OCI-LY1 (cell line): Measurements from ENCODE around the gene AASS.

Experiments used
- EZH2 ChIP-seq: fragments of 200-600 bp; sonication (generic), shearing (Covaris generic); IDR thresholded peaks from 2 replicates; pipeline ENCODE4 v1.8.0; 2017; ENCODE audit warnings: borderline replicate concordance, mixed run types, mild to moderate bottlenecking, antibody characterized with exemption, low read length, moderate library complexity, mixed read lengths
- TF ChIP-seq, protein P1 (sequence below): fragments of 200-600 bp; sonication (generic), shearing (Covaris generic); IDR thresholded peaks from 2 replicates; pipeline ENCODE4 v1.5.1; 2017; ENCODE audit warnings: mild to moderate bottlenecking, antibody characterized with exemption, low read length, moderate library complexity, mixed read lengths

DNA sequence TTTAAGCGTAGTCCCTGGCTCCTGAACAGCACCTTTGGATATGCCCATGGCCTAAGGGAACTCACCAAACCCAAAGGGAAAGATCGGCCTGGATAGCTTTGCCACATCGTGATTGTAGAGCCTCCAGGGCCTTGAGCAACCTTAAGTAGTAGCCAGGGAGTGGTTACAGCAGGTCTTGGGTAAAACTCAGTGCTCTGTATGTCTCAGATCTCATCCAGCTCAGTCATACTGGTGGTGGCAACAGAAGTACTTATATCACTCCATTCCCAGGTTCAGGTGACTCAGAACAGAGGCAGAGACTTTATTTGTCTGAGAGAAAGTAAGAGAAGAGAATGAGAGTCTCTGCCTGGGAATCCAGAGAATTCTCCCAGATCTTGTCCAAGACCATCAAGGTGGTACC lies 39.1 kb upstream of the AASS start:
- TF ChIP-seq, protein P1, sequence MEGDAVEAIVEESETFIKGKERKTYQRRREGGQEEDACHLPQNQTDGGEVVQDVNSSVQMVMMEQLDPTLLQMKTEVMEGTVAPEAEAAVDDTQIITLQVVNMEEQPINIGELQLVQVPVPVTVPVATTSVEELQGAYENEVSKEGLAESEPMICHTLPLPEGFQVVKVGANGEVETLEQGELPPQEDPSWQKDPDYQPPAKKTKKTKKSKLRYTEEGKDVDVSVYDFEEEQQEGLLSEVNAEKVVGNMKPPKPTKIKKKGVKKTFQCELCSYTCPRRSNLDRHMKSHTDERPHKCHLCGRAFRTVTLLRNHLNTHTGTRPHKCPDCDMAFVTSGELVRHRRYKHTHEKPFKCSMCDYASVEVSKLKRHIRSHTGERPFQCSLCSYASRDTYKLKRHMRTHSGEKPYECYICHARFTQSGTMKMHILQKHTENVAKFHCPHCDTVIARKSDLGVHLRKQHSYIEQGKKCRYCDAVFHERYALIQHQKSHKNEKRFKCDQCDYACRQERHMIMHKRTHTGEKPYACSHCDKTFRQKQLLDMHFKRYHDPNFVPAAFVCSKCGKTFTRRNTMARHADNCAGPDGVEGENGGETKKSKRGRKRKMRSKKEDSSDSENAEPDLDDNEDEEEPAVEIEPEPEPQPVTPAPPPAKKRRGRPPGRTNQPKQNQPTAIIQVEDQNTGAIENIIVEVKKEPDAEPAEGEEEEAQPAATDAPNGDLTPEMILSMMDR, result no peak
- TF ChIP-seq EZH2, result no peak
